ENCODE results near the gene PMM1.
"Not testable (repeated sequence)": the region's sequence is repeated elsewhere in the genome, so short reads cannot be mapped to it uniquely, and the experiment has no call there.

PMM1 gene

DNA sequence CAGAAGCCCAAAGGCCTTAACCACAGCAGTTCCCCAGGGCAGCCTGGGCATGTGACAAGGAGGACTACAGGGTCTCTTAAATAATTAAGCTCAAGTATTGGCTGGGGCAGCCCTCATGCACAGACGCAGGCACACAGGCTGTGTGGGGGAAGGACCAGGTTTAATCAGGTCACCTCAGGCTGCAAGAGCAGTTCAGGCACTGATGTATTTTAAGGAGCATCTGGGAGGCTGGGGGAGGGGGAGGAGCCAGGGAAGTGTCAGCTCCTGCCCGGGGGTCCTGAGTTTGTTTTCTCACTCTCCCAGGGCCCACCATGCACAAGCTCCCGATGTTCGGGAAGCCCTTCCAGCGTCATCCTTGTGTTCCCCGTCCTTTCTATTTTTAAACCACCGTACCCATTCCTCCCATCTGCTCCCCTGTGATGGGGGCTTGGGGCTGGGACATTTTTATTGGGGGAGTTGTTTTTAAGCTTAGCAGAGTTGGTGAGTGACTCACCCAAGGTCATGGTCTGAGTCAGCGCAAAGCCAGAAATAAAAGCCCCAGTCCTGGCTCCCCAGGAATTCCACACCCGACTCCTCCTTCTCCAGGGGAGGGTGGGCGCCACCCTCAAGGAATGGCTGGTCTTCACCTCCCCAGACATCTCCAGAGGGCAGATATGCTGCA, 26.5 kb downstream of the PMM1 start:
- peak overlapping the region; percentile 86 for H3K4me3 ChIP-seq
- peak overlapping the region; percentile 93 to 100 for H3K27ac ChIP-seq
- TF ChIP-seq, protein P1, sequence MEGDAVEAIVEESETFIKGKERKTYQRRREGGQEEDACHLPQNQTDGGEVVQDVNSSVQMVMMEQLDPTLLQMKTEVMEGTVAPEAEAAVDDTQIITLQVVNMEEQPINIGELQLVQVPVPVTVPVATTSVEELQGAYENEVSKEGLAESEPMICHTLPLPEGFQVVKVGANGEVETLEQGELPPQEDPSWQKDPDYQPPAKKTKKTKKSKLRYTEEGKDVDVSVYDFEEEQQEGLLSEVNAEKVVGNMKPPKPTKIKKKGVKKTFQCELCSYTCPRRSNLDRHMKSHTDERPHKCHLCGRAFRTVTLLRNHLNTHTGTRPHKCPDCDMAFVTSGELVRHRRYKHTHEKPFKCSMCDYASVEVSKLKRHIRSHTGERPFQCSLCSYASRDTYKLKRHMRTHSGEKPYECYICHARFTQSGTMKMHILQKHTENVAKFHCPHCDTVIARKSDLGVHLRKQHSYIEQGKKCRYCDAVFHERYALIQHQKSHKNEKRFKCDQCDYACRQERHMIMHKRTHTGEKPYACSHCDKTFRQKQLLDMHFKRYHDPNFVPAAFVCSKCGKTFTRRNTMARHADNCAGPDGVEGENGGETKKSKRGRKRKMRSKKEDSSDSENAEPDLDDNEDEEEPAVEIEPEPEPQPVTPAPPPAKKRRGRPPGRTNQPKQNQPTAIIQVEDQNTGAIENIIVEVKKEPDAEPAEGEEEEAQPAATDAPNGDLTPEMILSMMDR (IDR thresholded peaks at IDR 0.05): no peak
- DNase-seq (ENCODE audit: low spot score): peak; percentile 85

DNA sequence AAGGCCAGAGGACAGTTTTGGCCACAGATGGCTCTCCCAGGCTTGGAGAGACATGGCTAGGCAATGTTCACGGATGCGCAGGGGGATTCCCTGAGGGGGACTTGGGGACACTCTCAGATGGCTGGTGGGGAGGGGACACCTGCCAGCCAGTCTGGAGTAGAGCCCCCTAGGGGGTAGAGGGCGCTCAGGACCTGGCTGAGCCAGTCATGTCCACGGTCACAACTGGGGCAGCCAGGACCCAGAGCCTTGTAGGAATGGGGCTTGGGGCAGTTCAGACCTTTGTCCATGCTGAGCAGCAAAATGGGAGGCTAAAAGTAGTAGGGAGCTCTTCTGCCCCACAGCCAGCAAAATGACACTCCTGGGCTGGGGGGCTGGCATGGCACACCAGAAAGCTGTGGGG, 27.2 kb downstream of the PMM1 start:
- TF ChIP-seq, protein P1 (IDR thresholded peaks at IDR 0.05): no peak
- DNase-seq (ENCODE audit: low spot score): no peak
- peak overlapping the region; percentile 93 to 100 for H3K27ac ChIP-seq
- H3K4me3 ChIP-seq: peak overlapping the region; percentile 86

DNA sequence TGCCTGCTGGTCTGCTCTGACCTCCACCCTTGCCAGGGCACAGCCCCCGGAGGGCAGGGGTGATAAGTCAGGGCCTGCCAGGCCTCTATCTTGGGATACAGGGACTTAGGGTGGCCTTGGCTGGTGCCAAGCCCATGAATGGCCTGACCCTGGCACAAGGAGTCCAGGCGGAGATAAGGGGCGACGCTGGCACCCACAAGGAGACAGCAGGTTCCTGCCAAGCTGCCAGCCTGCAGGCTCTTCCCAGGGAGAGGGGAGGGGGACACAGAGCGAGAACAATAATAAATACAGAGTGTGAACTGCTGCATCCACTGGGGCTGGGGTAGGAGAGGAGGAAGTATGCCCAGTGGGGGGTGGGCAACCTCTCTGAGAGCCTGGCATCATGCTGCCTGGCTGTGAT, 27.9 kb downstream of the PMM1 start:
- DNase-seq (ENCODE audit: low spot score): no peak
- Histone ChIP-seq H3K4me3 (peak overlapping the region; percentile 86), H3K27ac (peak overlapping the region; percentile 93 to 100)
- TF ChIP-seq, protein P1 (IDR thresholded peaks at IDR 0.05): no peak

DNA sequence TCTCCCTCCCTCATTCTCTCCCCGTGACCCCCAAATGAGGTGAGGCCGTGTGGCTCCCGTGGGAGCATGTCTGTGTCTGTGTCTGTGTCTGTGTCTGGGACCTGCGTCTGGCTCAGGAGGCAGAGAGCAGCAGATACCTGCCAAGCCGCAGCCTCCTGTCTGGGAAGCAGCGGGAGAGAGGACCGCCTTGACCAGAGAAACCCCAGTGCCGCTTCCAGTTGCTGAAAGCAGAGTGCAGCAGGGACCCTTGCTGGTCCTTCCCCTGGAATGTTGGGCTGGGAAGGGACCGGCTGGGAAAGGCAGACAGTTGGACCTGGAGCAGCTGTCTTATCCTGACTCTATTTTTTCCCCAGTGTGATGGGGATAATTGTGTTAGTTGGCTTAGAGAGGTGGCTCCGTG, 28.3 kb downstream of the PMM1 start:
- Histone ChIP-seq H3K4me3 (peak overlapping the region; percentile 86), H3K27ac (peak overlapping the region; percentile 93 to 100)
- TF ChIP-seq, protein P1 (IDR thresholded peaks at IDR 0.05): no peak
- no peak for DNase-seq (ENCODE audit: low spot score)

DNA sequence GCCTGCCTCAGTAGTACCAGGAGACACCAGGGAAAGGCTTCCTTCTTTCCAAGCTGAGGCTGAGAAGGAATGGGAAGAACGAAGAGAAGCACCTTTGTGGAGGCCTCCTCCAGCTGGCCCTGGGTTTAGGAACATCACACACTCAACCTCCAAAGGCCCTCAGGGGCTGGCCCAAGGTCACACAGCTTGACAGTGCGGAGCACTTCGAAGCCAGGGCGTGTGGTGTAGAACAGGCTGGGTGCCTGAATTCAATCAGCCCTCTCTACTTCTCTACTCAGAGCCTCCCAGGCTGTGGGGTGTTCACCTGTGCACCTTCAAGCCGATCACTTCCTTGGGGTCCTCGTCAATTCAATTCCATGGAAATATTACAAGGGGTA, 29.6 kb downstream of the PMM1 start:
- Histone ChIP-seq H3K4me3 (peak overlapping the region; percentile 86), H3K27ac (peak overlapping the region; percentile 93 to 100)
- TF ChIP-seq, protein P1 (IDR thresholded peaks at IDR 0.05): no peak
- DNase-seq (ENCODE audit: low spot score): no peak

DNA sequence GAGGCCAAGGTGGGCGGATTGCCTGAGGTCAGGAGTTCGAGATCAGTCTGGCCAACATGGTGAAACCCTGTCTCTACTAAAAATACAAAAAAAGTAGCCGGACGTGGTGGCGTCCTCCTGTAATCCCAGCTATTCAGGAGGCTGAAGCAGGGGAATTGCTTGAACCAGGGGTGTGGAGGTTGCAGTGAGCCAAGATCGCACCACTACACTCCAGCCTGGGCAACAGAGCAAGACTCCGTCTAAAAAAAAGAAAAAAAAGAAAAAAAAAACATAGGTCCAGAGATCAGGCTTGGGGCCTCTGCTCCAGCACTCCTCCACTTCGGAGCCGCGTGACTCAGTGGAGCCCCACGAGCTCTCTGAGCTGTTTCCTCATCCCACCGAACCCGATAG, 31.4 kb downstream of the PMM1 start:
- not testable (repeated sequence) for DNase-seq (ENCODE audit: low spot score)
- peak overlapping the region; percentile 79 to 93 for H3K27ac ChIP-seq

DNA sequence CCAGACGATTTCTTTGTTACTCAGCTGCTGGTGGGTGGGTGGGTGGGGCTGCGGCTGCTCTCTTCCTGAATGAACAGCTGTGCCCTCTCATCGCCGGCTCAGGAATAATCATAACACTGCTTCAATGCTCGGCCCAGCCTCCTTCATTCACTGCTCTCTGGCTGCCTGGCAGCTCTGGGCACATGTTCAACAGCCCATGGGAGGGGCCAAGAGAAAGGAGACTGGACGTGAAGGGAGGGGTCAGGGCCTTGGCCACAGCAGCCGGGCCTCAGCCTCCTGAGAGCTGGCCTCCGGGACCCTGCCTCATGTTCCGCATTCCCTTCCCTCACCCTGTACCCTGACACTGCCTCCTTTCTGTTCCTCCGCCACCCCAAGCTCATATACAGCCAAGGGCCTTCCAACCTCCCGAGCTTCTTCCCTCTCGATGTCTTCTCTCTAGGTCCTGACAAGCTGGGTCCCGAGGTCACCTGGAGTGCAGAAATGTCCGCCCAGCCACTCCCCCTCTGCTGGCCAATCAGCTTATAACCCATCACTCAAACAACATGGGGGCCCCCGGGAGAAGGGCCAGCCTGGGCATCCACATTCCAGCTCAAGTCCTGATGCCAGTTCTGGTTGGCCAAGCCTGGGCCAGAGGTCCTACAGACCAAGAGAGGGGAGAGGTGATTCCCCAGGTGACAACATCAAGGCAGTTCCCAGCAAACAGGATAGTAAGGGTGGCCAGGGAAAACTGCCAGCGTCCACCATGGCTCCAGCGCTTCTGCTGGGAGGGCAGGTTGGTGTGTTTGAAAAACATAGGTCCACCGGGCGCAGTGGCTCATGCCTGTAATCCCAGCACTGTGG, 32.0 kb downstream of the PMM1 start:
- TF ChIP-seq, protein P1 (IDR thresholded peaks at IDR 0.05): no peak
- Histone ChIP-seq H3K27ac (peak overlapping the region; percentile 79 to 93), H3K4me3 (peak overlapping the region; percentile 52)
- peak; percentile 92 for DNase-seq (ENCODE audit: low spot score)

More for the DNA sequence above, 31.4 kb downstream of the PMM1 start:
- H3K4me3 ChIP-seq: peak overlapping the region; percentile 52
